HL-60 (cell line): ENCODE measurements around the gene ANKAR.

Experiments
- DNase-seq, 2 experiments: peaks; one replicate each; pipeline ENCODE4 v3.0.0-alpha.2; 2010 to 2020; ENCODE audit warnings: low read depth in 1 of 2, low spot score in 1 of 2
- H3K27ac ChIP-seq: fragments of 250-450 bp; sonication (Bioruptor Pico); replicated peaks from 2 replicates; pipeline ENCODE4 v1.5.1; 2020; ENCODE audit warnings: mild to moderate bottlenecking, moderate library complexity
- H3K27me3 ChIP-seq: fragments of 250-450 bp; sonication (Bioruptor Pico); 2 replicates; pipeline ENCODE4 v1.5.1; 2021; ENCODE audit warnings: mild to moderate bottlenecking, moderate library complexity; ENCODE audit not compliant: insufficient read depth, poor library complexity, severe bottlenecking
- H3K4me3 ChIP-seq: replicated peaks from 2 replicates; pipeline ENCODE4 v1.5.1; 2011; ENCODE audit warnings: mild to moderate bottlenecking, control low read depth, low read length; ENCODE audit not compliant: insufficient read depth
- GABPA ChIP-seq: IDR thresholded peaks from 2 replicates; pipeline ENCODE4 v1.6.1; 2012; ENCODE audit warnings: low read depth
- POLR2AphosphoS5 ChIP-seq: IDR thresholded peaks from 2 replicates; pipeline ENCODE4 v1.6.1; 2012; ENCODE audit warnings: low read depth
- REST ChIP-seq: IDR thresholded peaks from 2 replicates; pipeline ENCODE4 v1.6.1; 2012; ENCODE audit warnings: low read depth; ENCODE audit not compliant: insufficient replicate concordance
- SPI1 ChIP-seq: IDR thresholded peaks from 2 replicates; pipeline ENCODE4 v1.6.1; 2012; ENCODE audit warnings: low read depth, mild to moderate bottlenecking, borderline replicate concordance
- TF ChIP-seq, protein P1 (sequence below): IDR thresholded peaks from one replicate; pipeline ENCODE4 v1.5.1; 2011; ENCODE audit warnings: low read length, control low read depth, inconsistent platforms; ENCODE audit not compliant: insufficient read depth

The ANKAR gene

GRCh38 chr2:189633392-189633811 lies 41.1 kb upstream of the ANKAR start:
- DNase-seq, result peak in 1 of 2 experiments; percentile 12
- H3K27ac ChIP-seq, result no peak overlapping the region
- TF ChIP-seq SPI1 (no peak), POLR2AphosphoS5 (no peak), GABPA (no peak)
- TF ChIP-seq, protein P1, sequence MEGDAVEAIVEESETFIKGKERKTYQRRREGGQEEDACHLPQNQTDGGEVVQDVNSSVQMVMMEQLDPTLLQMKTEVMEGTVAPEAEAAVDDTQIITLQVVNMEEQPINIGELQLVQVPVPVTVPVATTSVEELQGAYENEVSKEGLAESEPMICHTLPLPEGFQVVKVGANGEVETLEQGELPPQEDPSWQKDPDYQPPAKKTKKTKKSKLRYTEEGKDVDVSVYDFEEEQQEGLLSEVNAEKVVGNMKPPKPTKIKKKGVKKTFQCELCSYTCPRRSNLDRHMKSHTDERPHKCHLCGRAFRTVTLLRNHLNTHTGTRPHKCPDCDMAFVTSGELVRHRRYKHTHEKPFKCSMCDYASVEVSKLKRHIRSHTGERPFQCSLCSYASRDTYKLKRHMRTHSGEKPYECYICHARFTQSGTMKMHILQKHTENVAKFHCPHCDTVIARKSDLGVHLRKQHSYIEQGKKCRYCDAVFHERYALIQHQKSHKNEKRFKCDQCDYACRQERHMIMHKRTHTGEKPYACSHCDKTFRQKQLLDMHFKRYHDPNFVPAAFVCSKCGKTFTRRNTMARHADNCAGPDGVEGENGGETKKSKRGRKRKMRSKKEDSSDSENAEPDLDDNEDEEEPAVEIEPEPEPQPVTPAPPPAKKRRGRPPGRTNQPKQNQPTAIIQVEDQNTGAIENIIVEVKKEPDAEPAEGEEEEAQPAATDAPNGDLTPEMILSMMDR, result peak; percentile 35
- H3K4me3 ChIP-seq, result no peak overlapping the region
- no peaks in the 10 kb centered on the region for H3K27me3 ChIP-seq

DNA sequence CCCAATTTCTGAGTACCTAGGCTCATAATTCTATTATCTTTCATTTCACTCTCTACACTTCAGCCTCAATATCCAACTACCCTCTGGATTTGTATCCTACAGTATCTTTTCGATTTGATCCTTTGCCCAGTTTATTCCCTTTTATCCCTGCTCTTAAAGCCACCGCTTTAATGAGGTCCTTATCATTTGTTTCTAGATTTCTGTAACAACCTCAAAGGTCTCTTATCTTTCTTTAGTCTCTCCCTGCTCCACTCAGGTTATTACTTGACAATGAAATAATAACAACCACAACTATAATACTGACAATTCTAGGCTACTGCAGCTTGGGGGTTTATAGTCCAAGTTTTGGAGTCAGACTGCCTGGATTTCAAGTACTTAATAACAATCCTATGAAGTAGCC lies 39.1 kb upstream of the ANKAR start:
- DNase-seq, result no peak
- Histone ChIP-seq H3K27me3 (no peaks in the 10 kb centered on the region), H3K4me3 (no peak overlapping the region), H3K27ac (no peak overlapping the region)
- TF ChIP-seq POLR2AphosphoS5, result no peak
- TF ChIP-seq, protein P1, result no peak

DNA sequence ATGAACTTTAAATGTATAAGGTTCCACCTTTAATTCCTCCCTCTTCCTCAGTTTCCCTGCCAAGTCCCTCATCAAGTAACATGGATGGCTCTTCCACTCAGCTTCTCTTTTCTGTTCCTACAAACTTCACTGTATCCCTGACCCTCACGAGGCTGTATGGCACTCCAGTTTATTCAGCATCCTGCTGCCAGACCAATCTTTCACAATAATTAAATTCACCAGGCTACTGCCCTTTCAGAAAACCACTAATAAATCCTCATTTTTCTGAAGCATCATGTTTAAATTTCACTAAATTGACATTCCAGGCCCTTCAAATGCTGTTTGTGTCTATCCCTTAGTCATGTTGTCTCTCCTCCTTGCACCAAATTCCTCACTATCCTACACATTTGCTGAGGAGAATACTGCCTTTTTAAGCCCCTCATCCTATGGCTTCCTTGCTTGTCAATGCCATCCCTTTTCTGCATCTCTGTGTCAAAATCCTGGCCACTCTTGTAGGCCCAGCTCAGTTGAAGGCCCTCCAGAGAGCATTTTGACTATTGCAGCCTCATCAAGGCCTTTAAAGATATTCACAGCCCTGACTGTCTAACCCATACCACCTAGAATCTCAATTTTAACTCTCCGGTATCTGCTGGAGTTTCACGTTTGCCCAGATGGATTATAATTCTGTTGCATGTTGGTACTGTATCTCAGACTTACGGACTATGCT lies 36.0 kb upstream of the ANKAR start:
- TF ChIP-seq REST, result no peak
- Histone ChIP-seq H3K27ac (no peak overlapping the region), H3K4me3 (no peak overlapping the region), H3K27me3 (no peaks in the 10 kb centered on the region)
- no peak for DNase-seq

GRCh38 chr2:189639007-189639609 lies 35.4 kb upstream of the ANKAR start:
- TF ChIP-seq SPI1, result no peak
- TF ChIP-seq POLR2AphosphoS5, result no peak
- DNase-seq, result no peak
- Histone ChIP-seq H3K27ac (no peak overlapping the region), H3K4me3 (no peak overlapping the region), H3K27me3 (no peaks in the 10 kb centered on the region)

DNA sequence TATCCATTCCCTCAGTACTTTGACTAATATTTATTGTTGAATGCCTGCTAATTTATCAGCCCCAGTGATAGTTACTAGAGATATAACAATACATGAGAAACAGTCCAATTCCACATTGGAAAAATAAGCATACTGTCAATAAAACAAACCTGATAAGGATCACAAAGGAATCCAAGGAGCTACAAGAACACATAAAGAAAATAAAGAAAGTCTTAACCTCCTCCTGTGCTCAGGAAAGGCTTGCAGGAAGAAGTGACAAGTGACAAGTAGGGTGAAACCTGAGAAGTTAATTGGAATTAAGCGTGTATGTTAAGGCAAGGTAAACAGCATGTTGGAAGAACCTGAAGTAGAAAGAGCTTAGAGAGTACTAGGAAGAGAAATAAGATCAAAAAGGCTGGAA lies 33.5 kb upstream of the ANKAR start:
- H3K4me3 ChIP-seq, result no peak overlapping the region
- DNase-seq, result no peak
- TF ChIP-seq REST (no peak), GABPA (no peak), POLR2AphosphoS5 (no peak), SPI1 (no peak)
- TF ChIP-seq, protein P1, result no peak
- no peaks in the 10 kb centered on the region for H3K27me3 ChIP-seq
- H3K27ac ChIP-seq, result no peak overlapping the region
